Activated CD8-positive, alpha-beta memory T cell treated with anti-CD3 and anti-CD28 coated beads for 24 hours (primary cell): ENCODE results near the gene TMEM51.

ENCODE experiments used
- DNase-seq: peaks from one replicate; pipeline ENCODE4 v3.0.0-alpha.2; 2020

TMEM51 gene, protein sequence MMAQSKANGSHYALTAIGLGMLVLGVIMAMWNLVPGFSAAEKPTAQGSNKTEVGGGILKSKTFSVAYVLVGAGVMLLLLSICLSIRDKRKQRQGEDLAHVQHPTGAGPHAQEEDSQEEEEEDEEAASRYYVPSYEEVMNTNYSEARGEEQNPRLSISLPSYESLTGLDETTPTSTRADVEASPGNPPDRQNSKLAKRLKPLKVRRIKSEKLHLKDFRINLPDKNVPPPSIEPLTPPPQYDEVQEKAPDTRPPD

DNA sequence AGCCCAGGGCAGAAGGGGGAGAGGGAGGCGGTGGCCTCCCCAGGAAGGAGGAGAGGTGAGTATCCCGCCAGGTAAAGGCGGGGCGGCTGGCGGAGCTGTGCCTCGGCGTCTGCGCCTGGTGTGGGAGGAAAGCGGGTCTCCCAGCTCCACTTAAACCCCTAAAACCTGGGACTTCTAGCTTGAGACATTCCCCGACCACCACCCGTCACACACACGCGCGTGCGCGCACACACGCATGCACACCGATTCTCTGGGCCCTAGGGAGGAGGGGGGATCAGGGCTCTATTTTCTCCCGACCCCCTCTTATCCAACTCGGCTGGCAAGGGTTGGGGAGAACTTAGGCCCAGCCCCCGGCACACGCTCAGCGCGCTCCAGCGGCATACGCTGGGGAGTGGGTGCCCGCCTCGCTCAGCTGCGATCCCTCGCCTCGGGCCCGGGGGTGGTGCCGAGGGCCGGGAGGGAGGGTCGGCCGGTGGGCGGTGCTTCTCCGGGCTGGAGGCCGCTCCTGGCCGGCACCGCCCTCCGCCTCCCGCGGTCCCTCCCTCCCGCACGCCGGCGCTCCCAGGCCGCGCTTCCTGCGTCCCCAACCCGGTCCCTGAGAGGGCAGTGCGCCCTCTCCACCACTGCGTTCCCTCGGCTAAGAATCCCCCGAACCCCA is at the start of gene TMEM51:
Gene TMEM51, plus strand, starts transcription at position 564 of the 658 bp plus-strand sequence. CDS start 61,341 bp downstream, outside the sequence.
- DNase-seq: no peak

GRCh38 chr1:15103906-15104305 is 49.6 kb upstream of the TMEM51 start:
- DNase-seq: no peak

DNA sequence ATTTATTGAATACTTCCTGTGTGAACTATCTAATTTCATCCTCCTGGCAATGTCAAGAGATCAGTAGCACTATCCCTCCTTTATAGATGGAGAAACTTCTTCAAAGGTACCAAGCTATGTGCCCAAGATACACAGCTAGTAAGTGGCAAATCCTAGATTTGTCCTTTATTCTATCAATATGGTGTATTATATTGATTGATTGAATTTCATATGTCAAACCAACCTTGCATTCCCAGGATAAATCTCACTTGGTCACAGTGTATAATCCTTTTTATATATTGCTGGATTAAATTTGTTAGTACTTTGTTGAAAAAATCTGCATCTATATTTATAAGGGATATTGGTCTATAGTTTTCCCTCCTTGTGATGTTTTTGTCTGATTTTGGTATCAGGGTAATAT is 48.8 kb upstream of the TMEM51 start:
- no peak for DNase-seq

DNA sequence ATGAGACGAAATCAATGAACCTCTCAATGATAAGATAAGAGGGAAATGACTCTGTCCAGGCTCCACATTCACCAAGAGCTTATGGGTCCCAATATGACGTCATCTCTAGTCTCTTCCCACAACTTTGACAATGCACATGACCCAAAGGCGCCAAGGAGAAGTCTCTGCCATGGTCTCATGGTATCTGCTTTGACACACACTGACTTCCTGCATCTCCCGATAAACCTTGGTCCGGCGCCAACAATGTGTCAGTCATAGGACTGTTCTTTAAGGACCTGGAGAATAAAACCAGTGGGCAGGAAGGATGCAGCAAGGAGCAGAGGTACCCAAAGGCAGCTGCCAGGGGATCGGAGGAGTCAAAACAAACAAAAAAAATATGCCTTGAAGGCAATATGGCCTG is 46.9 kb upstream of the TMEM51 start:
- DNase-seq: no peak

DNA sequence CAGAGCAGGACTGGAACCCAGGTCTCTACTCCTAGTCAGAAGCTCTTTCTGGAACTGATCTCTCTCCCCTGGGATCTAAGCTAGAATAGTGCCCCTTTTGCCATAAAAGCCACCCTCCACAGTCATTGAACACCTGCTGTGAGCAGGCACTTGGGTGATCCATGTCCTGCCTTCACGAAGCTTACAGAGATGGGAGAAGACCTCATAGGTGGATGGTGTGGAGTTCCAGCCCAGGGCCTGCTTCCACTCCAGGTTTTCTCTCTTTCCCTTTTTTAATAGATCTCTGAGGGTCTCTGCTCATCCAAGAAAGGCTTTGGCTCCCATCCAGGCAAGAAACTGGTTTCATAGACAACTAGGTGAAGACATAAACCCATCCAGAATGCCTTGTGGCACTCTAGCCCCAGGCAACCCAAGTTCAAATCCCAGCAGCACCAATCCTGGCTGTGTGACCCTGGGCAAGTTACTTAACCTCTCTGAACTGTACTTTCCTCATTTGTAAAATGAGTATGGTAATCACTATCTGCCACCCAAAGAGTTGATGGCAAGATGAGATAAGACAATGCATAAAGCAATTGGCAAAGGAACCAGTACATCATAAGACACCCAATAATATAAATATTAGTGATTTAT is 46.4 kb upstream of the TMEM51 start:
- no peak for DNase-seq

DNA sequence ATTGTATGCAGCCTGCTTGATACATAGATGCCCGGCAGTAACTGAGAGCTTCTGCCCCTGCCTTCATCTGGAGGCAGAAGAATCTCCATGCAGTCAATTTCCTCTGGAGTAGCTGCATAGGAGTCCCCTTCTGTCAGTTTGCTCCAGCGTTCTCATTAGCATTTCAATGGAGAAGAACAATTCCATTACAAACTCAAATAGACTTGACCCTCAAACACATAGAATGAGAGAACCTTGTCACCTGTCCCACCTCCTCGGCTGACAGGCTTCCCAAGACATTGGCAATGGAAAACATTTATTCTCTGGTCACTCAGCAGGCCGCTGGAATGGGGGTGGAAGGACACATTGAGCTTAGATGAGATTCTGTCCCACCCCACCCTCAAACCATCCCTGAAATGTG is 45.6 kb upstream of the TMEM51 start:
- no peak for DNase-seq

DNA sequence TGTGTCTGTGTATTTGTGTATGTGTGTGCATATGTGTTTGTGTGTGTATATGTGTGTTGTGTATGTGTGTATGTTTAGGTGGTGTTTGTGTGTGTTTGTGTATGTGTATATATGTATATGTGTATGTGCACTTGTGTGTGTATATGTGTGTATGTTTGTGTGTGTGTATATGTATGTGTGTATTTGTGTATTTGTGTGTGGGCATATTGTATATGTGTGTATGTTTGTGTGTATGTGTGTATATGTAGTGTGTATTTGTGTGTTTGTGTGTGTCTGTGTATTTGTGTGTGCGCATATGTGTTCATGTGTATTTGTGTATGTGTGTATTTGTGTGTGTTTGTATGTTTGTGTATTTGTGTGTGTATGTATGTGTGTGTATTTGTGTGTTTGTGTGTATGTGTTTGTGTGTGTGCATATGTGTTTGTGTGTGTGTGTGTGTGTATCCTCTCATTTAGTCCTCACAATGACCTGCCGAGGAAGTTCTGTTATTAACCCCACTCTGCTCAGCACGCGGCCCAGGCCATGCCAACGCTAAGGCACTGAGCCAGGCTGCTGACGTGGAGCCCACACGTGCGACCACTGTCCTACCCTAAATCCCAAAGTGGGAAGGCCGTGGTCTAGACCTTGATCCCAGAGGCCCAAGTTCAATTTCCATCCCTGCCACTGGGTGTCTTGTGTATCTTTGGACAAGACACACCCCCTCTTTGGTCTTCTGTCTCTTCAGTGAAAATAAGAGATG is 43.2 kb upstream of the TMEM51 start:
- DNase-seq: no peak

DNA sequence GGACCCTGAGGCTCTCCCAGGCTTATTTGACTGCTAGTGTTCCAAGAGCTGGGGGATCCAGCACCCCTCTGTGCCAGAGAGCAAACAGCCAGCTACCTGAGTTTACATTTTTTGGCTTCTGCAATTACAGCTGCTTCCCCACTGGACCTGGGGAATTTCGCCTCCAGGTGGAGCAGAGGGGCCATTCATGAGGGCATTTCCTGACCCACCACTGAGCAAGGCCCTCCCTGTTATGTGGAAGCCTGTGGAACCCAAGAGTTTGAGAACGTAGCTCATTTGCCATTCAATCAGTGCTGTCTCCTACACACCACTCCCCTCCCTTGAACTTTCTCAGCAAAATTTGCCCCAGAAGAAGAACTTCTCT is 42.7 kb upstream of the TMEM51 start:
- DNase-seq: no peak

GRCh38 chr1:15113146-15113545 is 40.4 kb upstream of the TMEM51 start:
- DNase-seq: no peak

DNA sequence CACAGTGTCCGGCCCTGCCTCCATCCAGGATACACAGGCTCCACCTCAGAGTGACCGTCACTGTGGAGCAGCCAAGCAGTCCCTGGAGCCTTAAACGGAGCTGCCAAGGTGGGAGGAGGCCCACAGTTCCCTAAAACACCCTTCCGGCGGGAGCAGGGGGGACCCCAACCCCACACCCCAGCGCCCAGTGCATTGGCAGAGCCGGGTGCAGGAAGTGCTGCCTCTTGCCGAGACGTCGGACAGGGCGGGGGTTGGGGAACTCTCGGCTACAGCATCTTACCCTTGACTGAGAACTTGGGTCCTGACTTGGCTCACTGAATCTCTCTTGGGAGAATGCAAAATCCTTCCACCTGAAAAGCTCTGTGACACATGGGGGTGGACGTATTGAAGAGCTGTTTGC is 38.7 kb upstream of the TMEM51 start:
- DNase-seq: no peak

GRCh38 chr1:15115542-15116330 is 37.8 kb upstream of the TMEM51 start:
- DNase-seq: no peak

DNA sequence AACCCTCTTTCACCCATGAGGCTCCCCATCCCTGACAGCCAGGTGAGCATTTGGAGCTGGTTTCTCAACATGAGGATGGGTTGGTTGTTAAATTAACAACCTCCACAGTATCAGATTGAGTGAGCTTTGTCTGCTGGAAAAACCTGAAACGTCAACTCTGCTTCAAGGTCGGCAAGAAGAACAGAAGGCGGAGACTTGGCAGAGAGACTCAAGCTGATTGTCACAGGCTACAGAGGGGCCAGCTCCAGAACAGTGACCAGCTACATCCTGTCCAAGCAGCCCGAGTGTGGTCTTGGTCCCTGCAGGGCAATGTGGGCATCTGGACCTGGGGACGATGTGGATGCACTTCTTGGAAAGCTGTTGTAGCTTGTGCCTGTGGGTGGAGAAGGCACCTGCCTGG is 36.6 kb upstream of the TMEM51 start:
- DNase-seq: no peak

DNA sequence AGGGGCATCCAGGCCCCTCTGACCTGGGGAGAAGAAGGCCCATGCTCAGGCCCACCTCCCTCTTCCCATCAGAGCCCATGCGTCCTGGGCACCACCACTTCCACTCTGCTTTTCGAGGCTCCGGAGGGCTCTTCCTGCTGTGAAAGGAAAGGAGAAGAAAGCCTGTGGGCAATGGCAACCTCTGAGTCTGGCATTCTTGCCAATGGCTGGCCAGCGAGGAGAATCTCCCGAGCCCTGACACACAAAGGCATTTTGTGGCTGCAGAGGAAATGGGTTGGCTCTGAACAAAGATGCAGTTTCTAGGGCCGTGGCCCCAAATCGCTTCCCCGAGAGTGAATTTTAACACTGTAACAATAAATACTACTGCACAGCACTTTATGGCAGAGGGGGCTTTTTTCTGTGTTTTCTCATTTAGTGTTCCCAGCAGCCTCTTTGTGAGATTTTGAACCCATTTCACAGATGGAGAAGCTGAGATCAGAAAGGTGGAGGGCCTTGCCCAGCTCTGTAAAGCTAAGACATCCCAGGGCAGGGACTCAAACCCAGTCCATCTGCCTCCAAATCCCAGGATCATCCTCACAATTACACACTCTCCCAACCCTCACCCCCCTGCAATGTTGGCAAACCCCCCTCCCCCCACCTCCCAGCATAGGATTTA is 35.7 kb upstream of the TMEM51 start:
- DNase-seq: no peak

- no peak for DNase-seq
Observed at GRCh38 chr1:15118579-15118978, 35.0 kb upstream of the TMEM51 start.

GRCh38 chr1:15120251-15120945 is 33.1 kb upstream of the TMEM51 start:
- DNase-seq: no peak

DNA sequence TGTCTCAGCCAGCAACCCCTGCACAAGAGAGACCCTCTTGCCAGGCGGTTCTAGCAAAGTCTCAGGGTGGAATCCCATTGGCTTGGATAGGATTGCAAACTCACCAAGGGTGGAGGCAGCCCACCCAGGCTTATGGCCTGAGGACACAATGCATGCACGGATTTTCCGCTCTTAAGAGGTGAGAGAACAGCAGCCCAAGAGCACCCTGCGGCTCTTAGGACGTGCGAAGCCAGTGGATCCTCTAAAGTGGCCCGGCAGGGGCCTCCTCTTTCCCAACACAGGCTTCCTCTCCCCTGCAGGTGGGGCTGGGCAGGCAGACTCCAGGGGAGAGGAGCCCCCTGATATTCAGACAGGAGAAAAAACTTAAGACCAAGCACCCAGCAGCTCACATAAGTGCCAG is 31.2 kb upstream of the TMEM51 start:
- no peak for DNase-seq

DNA sequence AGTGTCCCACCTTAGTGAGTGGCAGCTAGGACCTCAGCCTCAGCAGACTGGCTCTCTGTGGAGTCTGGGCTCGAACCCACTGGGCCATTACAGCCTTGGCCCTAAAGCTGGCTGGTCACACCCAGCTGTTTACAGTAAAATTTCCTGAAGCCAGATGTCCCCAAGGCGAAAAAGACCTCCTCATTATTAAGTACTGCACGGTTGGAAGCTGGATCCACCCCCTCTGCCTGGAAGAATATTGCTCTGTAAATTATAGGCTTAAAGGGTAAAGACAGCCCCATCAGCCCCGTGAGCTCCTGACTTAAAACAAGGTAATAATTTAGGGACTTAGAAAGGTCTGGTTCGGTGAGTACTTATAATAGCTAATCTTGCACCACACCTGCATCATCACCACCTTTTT is 30.3 kb upstream of the TMEM51 start:
- DNase-seq: no peak

GRCh38 chr1:15123925-15124324 is 29.6 kb upstream of the TMEM51 start:
- DNase-seq: no peak

- DNase-seq: no peak
Observed at GRCh38 chr1:15124362-15125100, 29.0 kb upstream of the TMEM51 start.

DNA sequence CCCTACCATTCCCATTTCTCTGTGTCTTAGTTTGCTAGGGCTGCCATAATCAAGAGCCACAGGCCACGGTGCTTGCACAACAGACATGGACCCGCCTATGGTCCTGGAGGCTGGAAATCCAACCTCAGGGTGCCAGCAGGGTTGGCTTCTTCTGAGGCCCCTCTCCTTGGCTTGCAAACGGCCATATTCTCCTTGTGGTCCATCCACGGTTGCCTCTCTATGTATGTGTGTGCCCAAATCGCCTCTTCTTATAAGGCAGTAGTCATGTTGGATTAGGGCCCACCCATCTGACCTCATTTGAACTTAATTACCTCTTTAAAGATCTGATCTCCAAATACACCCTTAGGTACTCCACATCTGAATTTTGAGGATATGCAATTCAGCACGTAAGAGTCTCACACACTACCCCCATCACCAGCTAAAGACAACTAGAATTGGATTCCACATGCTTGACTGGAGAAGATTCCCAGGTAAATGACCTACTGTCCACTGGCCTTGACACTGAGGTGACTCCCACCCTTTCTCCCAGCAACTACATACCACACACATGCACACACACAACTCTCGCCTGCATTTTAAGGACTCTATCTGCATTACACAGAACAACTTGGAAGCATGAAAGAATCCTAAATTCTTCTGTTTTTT is 28.3 kb upstream of the TMEM51 start:
- no peak for DNase-seq

GRCh38 chr1:15128077-15128476 is 25.5 kb upstream of the TMEM51 start:
- DNase-seq: no peak
